ENCODE results near the gene ERMP1. TPM values are rescaled to one million over a fixed set of nuclear protein-coding genes. Genes with fewer than 3 reads are reported as not detected.
"Not testable (repeated sequence)": the region's sequence is repeated elsewhere in the genome, so short reads cannot be mapped to it uniquely, and the experiment has no call there.

ERMP1 gene
- polyA plus RNA-seq, 3 donors: 56.1 to 62.1 (median 56.8) TPM

DNA sequence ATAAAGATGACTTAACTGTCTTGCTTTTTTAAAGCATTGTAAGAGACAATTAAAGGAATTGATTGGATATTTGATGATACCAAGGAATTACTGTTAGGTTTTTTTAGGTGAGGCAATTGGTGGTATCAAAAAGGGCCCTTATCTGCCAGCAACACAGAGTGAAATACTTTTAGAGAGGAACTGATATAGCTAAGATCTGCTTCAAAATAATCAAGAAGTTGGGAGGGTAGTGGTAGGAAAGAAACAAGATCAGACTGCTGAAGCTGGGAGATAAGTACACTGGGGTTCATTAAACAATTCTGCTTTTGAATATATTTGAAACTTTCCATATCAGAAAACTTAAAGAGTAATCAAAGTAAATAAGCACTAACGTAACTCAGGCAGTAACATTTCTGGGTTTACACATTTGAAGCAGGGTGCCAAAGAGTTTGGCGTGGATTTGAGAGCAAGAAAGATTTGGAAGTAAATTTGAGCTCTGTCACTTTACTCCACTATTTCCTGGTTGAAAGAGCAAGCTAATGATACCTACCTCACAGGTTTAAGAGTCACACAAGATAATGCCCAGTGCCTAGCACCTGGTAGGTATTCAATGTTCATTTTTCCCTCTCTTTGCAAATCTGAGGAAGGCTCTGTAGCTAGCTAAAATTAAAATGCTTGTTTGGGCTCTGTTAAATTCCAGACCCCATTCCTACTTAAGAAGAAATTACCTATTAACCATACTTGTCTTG lies 6.9 kb downstream of the ERMP1 start:
- no peak for DNase-seq (ENCODE audit: low read depth in 3 of 3, low spot score in 2 of 3)

- DNase-seq (ENCODE audit: low read depth in 3 of 3, low spot score in 2 of 3): no peak
Observed at GRCh38 chr9:5825223-5825622, 7.7 kb downstream of the ERMP1 start.

DNA sequence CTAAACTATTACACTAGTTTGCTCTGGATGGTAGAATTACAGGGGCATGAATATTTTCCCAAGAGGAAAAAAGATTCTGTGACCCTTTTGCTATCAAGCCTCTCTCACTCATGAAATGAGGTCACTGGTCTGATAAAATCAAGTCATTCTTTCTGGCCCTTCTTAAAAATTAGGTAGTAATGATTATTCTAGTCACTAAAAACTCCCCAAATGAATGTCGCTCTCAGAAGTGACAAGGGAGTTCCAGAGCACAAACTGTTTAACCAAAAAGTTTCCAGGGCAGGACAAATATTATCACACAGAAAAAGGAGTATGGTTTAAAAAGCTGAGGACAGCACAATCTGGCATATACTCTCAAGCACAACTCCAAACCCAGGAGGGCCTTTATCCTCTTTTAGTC lies 12.5 kb downstream of the ERMP1 start:
- DNase-seq (ENCODE audit: low read depth in 3 of 3, low spot score in 2 of 3): no peak

DNA sequence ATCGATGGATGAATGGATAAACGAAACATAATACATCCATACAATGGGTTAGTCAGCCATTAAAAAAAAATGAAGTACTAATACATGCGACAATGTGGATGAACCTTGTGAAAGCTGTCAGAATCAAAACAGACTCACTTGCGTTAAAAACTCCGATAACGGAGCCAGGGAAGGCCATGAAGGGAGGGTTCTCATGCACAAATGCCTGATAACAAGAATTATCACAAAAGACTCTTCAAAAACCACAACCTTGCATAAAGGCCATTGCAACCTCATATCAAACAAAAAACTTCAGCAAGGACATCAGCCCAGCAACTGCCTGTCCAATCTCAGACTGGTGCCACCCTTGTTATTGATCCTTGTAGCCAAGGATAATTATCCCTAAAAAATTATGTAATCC lies 13.7 kb downstream of the ERMP1 start:
- no peak for DNase-seq (ENCODE audit: low read depth in 3 of 3, low spot score in 2 of 3)

DNA sequence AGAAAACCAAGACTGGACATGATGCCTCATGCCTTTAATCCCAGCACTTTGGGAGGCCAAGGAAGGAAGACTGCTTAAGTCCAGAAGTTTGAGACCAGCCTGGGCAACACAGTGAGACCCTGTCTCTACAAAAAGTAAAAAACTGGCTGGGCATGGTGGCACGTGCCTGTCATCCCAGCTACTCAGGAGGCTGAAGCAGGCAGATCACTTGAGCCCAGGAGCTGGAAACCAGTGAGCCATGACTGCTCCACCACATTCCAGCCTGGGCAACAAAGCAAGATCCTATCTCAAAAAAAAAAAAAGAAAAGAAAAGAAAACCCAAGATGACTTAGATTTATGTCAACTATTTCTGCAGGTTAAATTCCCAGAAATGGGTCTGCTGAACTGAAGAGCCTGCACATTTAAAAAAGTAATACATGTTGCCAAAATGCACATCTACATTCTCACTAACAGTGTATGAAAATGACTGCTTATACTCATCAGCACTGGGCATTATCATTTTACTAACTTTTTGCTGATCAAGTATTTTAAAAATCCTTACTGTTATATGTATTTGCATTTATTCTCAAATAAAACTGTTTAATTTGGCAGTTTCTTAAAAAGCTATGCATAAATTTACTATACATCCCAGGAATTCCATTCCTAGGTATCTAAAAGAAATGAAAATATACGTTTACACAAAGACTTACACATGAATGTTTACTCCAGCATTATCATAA lies 14.3 kb downstream of the ERMP1 start:
- no peak for DNase-seq (ENCODE audit: low read depth in 3 of 3, low spot score in 2 of 3)

GRCh38 chr9:5817862-5818261 lies 15.1 kb downstream of the ERMP1 start:
- no peak for DNase-seq (ENCODE audit: low read depth in 3 of 3, low spot score in 2 of 3)

DNA sequence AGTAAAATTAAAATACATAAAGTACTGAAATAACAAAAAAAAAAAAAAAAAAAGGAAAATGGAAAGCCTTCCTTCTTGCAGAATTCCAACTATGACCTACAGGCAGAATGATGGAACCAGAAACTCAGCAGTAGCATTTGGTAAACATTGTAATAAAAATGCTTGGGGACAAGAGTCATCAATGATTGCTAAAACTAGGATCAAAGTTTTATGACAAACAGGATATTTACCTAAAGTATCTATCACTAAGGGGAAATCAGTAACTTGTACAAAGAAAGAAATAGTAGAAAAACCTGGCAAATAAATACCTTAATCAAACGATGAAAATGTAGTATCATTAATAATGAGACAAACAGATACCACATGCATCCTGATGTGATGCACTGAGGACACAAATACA lies 17.5 kb downstream of the ERMP1 start:
- no peak for DNase-seq (ENCODE audit: low read depth in 3 of 3, low spot score in 2 of 3)

DNA sequence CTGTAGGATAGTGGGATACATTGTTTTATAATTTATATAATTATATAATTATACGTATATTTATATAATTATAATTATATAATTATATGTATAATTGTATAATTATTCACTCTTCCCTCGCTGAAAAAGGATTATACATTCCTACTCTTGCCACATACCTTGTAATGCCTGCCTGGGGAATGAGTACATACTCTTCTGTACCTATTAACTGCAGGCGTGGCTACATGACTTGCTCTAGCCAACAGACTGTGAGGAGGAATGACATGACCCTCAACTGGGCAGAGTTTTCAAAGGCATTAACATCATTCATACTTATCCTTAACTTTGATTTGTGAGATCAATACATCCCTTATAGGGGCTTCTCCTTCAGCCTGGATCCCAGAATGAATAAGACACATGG lies 19.1 kb downstream of the ERMP1 start:
- DNase-seq (ENCODE audit: low read depth in 3 of 3, low spot score in 2 of 3): no peak

- DNase-seq (ENCODE audit: low read depth in 3 of 3, low spot score in 2 of 3): no peak
Observed at GRCh38 chr9:5811751-5812150, 21.2 kb downstream of the ERMP1 start.

DNA sequence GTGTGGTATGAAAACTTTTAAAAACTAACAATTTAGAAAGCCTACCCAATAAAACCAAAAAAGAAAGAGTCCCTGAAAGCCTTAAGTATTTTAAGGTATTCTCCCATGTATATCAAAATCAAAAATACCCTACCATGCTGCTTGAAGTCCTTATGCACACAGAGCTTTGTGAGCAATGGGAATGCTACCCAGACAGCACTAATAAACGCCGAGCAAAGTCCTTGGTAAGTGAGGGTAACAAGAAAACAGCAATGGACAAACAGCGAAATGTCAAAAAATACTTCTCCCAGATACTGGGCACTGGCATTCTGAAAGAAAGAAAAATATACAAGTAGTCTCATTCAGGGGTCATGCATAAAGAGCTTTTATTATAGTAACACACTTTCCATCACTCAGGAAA lies 27.4 kb downstream of the ERMP1 start:
- DNase-seq (ENCODE audit: low read depth in 3 of 3, low spot score in 2 of 3): no peak

- DNase-seq (ENCODE audit: low read depth in 3 of 3, low spot score in 2 of 3): no peak
Observed at GRCh38 chr9:5801739-5802113, 31.2 kb downstream of the ERMP1 start.

DNA sequence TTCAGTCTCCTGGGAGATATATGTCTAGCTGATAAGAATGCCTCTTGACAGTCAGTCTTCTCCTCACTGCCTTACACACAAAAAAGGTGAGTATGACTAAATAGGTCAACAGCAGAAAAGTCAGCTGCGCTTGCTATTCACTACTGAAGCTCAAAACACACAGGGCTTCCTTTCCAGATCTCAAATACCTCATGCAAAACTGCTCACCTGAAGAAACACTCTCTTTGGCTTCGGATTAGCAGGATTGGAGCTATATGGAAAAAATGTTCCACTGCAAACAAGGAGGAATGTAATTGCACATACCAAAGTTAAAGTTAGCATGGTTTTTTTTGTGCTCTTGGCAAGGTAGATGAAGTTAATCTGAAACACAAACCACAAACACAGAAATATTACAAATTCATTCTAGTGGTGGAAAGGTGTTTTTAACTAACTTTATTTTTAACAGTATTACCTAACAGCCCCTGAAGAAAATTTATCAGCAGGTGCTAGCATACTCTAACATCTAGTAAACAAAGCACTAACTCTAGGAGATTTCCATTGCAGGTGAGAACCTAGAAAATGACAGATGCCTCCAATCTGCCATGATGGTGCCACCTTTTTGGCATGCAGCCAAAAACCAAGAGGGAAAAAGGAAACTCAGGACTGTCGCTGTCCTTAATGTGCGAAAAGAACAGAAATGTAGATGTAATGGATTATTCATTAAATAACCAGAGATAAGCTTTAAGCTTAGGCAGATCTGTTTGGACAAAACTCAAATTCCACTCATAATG lies 31.8 kb downstream of the ERMP1 start:
- DNase-seq (ENCODE audit: low read depth in 3 of 3, low spot score in 2 of 3): no peak

- DNase-seq (ENCODE audit: low read depth in 3 of 3, low spot score in 2 of 3): not testable (repeated sequence)
Observed at GRCh38 chr9:5800378-5800777, 32.5 kb downstream of the ERMP1 start.

GRCh38 chr9:5799314-5799713 lies 33.6 kb downstream of the ERMP1 start:
- DNase-seq (ENCODE audit: low read depth in 3 of 3, low spot score in 2 of 3): peak in 1 of 3 donors; percentile 27

GRCh38 chr9:5798581-5798980 lies 34.3 kb downstream of the ERMP1 start:
- no peak for DNase-seq (ENCODE audit: low read depth in 3 of 3, low spot score in 2 of 3)

- no peak for DNase-seq (ENCODE audit: low read depth in 3 of 3, low spot score in 2 of 3)
Observed at GRCh38 chr9:5796298-5796697, 36.6 kb downstream of the ERMP1 start.

- no peak for DNase-seq (ENCODE audit: low read depth in 3 of 3, low spot score in 2 of 3)
Observed at GRCh38 chr9:5793812-5794211, 39.1 kb downstream of the ERMP1 start.

GRCh38 chr9:5791870-5792269 lies 41.0 kb downstream of the ERMP1 start:
- no peak for DNase-seq (ENCODE audit: low read depth in 3 of 3, low spot score in 2 of 3)

GRCh38 chr9:5790923-5791322 lies 42.0 kb downstream of the ERMP1 start:
- no peak for DNase-seq (ENCODE audit: low read depth in 3 of 3, low spot score in 2 of 3)

GRCh38 chr9:5789489-5789888 lies 43.4 kb downstream of the ERMP1 start:
- DNase-seq (ENCODE audit: low read depth in 3 of 3, low spot score in 2 of 3): no peak

GRCh38 chr9:5787759-5788302 lies 45.1 kb downstream of the ERMP1 start:
- DNase-seq (ENCODE audit: low read depth in 3 of 3, low spot score in 2 of 3): no peak
